Cerebellar nuclear complex (tissue), 1 donor: ENCODE results near the gene TRAPPC2L.

Experiments used
- DNase-seq, 2 experiments: peaks; one replicate each; lab custom pipeline; 2025; lab: John Stamatoyannopoulos, UW

TRAPPC2L gene

DNA sequence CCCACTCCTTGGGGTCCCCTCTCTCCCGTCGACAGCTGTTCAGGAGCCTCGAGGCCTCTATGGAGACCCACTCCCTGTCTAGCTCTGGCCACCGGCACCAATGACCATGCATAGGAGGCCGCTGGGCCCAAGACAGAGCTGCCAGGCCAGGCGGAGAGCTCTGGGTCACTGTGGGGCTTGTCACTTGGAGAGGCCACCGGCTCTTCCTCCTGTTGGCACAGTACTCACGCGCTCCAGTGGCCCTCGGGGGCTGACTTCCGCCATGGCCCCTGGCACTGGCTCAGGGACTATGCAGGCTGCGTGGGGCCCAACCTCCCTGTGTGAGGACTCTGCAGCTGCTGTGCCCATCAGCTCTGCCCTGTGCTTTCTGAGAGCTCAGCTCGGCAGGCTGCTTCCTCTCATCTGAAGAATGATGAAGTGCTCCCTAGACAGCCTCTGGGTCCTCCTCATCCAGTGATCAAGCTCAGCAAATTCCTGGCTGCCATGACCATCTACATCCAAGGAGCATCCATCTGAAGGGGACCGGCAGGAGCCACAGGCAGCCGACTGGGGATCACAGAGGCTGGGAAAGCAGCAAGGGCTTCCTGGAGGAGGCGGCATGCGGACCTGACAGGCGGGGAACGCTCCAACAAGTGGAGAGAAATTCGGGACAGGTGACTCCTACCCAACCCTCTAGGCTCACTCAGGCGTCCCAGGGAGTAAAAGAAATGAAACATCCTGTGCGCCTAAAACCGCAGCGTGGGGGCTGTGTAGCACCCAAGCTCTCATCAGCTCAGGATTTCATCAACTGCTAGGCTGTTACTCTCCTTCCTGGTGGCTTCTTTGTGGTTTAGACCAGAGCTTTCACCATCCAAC lies 17.0 kb upstream of the TRAPPC2L start:
- no peak for DNase-seq

DNA sequence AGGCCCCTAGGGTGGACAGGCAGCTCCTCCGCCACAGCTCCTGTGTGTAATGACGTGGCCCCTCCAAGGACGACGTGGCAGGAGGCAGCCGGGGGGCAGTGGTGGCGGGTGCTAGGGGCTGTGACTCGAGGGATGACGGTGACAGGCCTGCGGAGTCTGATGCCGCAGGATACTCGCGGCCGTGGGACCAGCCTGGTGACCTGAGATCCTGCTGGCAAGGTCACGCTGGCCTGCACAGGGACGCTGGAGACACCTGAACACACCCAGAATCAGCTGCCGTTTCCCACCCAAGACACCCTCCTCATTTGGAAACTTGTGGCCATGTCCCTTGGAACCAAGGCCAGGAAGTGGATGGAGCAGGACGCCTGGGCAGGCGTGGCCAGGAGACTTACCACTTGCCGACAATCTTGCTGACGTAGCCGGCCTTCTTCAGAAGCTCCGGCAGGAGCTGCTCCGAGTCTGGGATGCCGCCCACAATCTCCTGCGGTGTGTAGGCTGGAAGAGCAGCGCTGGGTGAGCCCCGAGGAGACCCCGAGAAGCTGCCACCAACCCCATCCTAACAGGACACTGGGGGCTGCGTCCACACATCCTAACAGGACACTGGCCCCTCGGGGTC lies 16.2 kb upstream of the TRAPPC2L start:
- DNase-seq = no peak

DNA sequence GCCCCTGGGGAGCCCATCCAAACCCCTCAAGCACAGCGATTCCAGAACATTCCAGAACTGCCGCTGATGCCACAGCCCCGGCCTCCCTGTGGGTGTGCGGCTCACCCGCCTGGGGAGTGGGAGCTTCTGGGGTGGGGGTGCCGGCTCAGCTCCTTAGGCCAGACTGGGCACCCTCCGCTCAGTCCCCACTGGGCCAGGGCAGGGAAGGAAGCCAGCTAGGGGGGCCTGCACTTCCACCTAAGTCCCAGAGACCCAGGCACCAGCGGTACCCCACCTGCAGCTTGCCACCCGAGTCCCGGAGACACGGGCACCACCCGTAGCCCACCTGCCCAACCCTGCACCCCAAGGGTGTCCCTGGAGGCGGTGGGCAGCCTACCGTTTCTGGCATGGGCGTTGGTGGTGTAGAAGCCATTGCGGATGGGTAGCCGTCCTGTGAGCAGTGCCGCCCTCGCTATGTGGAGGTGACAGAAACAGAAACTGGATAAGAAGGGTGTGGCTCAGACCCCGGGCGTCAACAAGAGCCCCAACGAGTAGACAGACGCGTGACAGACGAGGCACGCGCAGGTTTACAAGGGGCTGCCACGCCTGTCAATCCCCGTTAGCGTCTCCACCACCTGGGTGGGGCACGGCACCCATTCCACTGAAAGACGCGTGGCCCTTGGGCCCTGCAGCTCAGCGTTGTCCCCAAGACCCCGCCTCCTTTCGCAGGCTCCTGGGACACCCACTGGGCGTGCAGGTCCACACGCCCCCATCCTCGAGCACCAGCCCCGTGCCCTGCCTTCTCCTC lies 15.2 kb upstream of the TRAPPC2L start:
- no peak for DNase-seq

DNA sequence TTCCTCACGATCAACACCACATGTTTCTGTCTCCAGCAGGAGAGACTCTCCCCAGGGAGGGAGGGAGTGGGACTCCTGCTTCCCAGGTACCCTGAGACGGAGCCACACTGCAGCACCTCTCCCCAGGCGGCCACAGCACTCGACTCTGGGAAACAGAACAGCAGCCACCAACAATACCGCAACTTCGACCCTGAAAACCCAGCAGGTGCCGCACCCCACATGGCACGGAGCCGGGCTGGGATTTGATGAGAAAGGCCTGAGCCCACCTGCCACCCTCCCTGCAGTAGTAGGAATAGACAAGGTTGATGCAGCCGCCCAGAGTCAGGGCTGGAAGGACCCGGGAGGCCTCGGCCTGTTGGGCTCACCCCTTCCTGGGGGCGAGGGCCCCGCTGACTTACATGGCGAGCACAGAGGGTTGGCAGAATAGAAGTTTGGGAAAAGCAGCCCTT lies 14.6 kb upstream of the TRAPPC2L start:
- no peak for DNase-seq

DNA sequence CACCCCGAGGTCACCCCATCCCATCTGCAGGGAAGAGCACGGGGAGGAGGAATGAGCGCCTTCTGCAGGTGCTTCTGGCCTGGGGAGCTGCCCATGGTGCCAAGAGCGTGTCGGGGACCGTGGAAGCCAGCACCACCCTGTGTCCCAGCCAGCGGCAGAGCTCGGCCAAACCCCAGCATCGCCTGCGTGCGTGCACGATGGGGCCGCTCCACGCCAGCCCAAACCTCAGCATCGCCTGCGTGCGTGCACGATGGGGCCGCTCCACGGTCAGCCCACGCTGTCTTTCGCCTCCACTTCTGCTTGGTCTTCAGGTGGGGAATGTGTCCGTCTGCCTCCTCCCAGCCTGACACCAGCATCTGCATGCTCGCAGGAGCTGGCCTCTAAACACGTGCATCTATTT lies 14.1 kb upstream of the TRAPPC2L start:
- no peak for DNase-seq

DNA sequence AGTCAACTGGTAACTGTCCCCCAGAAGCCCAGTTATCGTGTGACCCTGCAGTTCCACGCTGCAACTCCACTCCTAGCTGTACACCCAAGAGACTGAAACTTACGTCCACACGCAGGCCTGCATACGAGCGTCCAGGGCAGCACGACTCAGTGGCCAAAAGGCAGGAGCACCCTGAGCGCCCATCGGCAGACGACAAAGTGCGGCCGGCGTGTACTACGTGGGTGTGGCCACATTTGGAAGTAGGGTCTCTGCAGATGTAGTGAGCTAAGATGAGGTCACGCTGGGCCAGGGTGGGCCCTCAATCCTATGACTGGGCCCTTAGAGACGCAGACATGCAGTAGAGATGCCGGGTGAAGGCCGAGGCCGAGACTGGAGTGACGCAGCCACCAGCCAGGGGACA lies 13.7 kb upstream of the TRAPPC2L start:
- DNase-seq = no peak

DNA sequence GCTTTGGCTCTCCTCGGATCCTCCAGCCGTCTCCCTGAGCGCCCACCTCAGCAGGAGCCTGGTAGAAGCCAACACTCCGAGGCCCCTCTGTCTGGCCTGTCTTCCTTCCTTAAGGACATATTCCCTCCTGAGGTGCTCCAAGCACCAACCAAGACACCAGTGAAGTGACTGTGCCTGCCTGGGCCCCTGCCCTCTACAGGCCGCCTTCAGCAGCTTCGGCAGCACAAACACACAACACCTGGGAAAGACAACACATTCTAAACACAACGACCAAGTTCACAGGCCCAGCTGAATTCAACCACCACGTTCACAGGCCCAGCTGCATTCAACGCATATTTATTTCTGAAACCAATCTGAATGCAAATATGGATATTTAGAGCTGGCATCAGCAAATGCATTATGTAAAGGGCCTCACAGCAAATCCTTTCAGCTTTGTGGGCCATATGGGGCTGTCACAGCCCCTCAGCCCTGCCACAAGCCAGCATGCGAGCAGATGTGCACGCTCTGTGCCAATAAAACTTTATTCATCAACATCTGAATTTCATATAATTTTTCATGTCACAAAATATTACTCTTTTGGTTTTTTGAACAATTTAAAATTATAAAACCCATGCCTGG lies 12.4 kb upstream of the TRAPPC2L start:
- no peak for DNase-seq

DNA sequence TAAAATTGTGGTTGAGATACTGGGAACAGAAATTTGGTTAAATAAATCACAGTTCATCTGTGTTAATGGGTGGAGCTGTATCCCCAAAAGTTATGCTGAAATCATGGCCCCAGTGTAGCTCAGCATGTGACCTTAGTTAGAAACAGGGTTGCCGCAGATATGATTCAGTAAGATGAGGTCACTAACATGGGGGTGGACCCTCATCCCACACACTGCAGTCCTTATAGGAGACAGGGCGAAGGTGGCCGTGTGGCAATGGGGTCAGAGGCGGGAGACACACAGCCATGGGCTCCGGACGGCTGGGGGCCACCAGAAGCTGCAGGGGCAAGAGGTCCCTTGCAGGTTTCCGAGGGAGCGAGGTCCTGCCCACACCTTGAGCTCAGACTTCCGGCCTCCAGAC lies 10.8 kb upstream of the TRAPPC2L start:
- DNase-seq = no peak

DNA sequence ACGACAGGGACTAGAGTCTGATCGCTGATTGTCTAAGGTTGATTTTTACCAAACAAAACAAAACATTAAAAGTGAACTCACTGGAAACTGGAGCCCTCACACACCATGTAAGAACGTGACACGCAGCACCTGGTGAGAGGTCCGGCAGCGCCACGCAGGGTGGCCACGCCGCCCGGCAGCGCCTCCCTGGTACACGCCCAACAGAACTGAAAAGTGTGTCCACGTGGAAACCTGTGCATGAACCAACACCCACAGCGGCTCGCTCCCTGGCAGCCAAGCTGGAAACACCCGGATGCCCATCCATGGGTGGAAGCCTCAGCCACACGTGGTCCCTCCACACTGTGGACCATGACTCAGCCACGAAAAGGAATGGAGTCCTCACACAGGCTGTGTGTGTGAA lies 9.3 kb upstream of the TRAPPC2L start:
- no peak for DNase-seq

DNA sequence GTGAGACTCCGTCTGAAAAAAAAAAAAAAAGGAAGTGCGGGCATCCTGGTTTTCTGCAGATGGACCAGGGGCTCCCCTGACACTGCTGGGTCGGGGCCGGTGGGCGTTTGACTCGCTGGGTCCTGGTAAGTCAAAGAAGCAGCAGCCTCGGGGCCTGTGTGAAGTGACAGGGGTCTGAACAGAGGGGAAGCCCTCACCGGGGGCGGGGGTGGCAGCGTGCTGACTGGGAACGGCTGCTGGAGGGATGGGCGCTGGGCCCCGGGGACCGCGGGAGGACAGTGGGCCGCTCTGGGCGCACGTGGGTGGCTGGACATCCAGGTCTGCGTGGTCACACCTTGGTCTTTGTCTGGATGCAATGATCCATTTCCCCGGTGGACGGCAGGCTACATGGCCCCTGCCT lies 8.4 kb upstream of the TRAPPC2L start:
- DNase-seq = no peak

DNA sequence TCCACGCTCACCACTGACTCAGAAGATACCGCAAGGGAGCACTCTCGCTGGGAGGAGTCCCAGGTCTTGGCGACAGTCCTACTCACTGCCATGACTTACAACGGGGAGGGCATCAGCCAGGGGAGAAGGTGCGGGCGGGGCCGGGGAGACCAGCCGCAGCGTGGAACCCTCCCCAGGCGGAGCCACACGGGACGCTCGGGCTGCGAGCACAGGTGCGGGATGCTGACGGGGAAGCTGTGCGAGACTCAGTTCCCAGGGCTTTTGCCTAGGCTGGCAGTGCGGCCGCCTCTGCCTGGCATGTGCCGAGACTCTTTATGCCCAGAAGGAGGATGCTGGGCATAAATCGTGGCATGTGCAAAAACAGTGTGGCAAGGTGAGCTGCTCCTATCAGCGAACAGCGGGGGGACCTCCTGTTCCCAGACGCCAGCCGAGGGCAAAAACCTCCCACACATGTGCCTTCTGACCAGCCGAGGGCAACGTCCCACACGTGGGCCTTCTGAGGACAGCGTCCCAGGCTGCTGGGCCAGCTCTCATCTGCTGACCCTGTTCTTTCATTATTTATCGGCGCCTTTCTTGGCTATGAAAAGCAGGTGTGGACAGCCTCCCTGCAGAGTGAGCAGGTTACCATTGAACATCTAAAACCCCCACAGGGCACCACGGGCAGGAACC lies 6.3 kb upstream of the TRAPPC2L start:
- no peak for DNase-seq

DNA sequence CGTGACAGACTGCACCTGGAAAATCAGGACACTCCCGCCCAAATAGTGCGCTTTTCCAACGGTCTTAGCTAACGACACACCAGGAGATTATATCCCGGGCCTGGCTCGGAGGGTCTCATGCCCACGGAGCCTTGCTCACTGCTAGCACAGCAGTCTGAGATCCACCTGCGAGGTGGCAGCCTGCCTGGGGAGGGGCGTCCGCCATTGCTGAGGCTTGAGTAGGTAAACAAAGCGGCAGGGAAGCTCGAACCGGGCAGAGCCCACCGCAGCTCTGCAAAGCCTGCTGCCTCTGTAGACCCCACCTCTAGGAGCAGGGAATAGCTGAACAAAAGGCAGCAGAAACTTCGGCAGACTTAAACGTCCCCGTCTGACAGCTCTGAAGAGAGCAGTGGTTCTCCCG lies 5.3 kb upstream of the TRAPPC2L start:
- DNase-seq = no peak

DNA sequence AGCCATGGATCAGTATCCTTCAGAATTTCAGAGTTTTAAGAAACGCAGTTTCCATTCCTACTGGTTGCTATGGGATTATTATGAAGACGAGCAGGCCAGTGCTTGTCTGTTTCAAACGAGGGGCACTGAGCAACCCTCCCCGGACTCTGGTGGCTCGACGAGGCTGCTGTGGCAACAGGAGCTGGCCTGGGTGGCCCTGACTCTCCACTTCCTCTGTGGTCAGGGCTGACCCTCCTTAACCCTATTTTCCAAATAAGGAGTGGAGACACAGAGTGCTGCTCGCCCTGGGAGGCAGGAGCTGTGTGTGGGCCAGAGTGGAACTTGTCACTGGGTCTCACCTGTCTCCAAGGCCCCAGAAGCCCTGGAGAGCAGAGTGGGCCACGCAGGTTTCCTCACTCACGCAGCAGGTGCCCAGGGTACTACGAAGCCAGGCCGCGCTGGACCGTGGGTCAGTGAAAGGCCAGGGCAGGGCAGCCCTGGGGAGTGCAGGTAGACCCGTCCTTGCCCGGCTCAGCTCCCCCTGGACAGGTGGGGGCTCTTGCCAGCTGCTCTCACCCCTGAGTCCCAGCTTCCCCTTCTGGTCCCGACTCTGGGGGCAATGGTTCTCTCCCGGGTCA lies 3.5 kb upstream of the TRAPPC2L start:
- no peak for DNase-seq

DNA sequence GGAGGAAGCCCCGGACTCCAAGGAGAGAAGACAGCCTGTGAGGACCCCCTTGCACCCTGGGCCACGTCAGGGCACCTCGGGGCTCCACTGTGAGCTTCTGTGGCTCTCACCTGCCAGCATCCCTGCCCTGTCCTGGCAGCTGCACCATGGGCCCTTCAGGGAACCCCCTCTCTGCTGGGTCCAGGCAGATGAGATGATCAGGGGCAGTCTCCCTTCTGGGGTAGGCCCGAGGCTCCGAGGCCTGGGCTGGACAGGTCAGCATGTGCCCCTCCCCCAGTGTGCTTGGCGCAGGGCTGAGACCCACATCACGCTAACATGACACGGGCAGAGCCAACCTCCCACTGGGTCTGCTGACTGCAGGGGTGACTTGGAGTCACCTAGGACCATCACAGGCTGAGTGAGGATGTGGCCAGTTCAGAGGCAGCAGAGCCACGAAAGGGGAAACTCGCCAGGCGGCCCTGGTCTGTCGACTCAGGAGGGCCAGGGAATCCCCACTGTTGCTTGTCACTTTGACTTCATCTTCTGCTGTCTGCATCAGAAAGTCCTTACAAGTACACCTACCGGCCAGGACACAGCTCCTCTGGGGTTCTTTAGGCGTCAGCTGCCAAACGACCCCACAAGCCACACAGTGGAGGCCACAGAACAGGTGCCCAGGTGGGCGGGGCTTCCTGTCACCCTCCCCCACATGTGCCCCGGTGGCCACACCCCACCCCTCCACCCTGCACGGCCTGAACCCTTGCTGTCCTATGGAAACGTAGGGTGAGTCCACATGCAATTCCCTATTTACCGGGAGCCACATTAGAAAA lies 2.4 kb upstream of the TRAPPC2L start:
- no peak for DNase-seq

DNA sequence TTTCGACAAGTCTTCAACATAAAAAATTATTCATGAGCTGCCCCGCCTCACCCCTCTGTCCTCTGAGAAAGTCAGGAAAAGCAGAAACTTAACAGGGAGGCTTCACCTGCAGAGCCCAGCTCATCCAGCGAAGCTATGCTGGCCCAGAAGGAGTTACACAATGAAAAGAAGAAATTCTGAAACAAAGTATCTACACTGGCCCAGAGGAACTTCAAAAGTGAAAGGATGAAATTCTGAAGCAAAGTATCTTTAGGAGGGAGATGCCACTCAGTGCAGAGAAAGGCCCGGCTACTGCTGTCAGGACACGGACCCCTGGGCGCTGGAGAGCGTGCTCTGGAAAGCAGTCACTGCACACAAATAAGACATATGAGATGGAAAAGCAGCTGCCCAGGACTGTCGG lies 1.8 kb upstream of the TRAPPC2L start:
- DNase-seq = no peak

DNA sequence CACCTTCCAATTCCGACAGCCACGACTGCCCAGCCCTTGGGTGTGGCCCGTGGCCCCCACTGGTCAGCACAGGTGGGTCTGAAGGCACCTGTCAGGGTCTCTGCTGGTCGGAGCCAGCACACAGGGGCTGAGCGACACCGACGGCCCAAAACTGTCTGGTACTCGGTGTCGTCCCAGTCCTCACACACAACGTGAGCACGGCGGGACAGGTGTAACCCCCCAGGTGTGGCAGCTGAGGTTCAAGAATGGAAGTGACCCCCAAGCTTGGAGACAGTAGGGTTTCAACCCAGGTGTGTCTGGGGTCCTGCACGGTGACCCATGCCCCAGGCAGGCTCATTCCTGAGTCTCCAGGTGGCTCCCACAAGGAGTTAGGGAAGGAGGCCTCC lies 1.2 kb upstream of the TRAPPC2L start:
- DNase-seq = no peak

DNA sequence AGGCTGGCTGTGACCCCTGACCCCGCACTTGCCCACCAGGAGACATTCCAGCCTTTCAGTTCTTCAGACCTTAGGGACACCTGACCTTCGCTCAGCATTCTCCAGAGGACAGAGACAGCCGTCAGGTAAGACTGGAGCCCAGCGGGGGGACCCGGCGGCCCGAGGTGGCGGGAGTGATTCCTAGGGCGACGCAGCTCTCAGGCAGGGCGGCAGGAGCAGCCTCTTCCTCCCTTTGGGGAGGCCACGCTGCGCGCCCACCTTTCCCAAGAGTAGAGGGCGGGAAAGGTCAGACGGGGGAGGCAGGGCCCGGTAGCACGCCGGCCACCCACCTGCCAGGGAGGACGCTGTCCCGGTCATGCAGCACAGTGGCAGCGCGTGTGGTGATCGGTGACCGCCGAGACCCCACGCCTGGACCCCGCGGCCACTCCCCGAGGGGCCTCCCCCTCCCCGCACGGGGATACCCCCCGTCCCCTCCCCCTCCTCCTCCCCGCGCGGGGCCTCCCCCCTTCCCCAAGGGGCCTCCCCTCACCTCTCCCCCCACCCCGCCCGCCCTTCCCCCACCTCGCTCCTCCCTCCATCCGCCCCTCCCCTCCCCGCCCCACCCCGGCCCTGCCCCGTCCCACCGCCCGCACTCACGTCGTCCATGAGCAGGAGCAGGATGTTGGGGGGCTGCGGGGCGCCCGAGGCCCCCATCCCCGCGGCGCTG lies 652 bp upstream of the TRAPPC2L start:
- no peak for DNase-seq

DNA sequence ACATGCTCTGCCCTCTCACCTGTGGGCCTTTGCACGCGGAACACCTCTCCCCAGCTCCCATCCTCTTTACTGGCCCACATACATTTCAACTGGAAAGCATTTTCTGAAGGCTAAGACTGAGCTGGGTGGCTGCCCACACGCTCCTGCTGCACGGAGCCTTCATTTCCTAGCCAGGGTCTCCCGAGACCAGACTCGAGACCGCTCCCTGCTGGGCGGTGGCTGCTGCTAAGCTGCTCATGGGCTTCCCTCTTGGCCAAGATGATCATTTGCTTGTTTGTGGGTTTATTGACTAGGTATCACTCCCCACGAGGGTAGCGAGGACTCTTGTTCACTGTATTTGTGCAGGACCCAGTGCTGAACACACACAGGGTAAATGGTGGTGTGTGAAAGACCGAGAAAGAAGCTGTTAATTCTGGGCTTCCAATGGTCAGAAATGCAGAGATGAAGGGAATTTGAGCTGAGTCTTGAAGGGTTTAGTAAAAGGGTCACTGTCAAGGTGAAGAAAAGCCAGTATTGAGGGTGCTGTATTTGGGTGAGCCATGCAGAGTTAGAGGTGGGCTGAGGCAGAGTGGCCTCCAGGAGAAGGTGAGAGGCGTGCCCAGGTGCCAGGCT lies 907 bp downstream of the TRAPPC2L start:
- no peak for DNase-seq

DNA sequence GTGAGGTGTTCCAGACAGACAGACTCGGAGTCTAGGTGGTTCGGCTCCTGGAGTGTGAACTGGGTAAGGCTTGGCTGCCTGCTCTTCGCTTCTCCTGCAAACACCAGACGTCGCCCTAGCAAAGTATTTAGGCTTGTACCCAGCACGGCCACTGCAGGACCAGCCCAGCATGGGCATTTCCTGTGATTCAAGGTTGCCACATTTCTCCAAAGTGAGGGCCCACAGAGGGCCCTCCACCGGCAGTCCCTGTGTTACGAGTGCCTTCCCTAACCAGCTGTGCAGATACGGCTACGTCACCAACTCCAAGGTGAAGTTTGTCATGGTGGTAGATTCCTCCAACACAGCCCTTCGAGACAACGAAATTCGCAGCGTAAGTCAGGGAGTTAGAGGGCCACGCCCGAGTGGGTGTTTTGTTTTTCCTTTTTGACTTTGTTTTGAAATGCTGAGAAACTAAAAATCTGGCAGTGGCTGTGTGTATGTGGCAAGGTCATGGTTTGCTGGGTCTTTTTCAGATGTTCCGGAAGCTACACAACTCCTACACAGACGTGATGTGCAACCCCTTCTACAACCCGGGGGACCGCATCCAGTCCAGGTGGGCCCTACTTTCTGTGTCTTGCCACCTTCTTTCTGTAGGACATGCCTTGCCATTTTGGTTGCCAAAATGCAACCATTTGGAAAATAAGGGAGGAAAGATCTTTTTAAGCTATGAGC lies 2.6 kb downstream of the TRAPPC2L start:
- DNase-seq = no peak
